Tongue (tissue), 2 donors: ENCODE measurements around the gene CHCHD6. TPM values are rescaled to one million over a fixed set of nuclear protein-coding genes. Genes with fewer than 3 reads are reported as not detected.

Source experiments
- DNase-seq: peaks from one replicate; pipeline ENCODE4 v3.0.0-alpha.2; 2015
- total RNA-seq: library from RNA; depleted of rRNA; stranded (reverse); fragments of >200 nt; gene quantifications from one replicate; pipeline ENCODE4 v1.2.3, GENCODE V29; 2014

Gene CHCHD6
- total RNA-seq, 1 donor from 2014 or later = 4.8 TPM

- DNase-seq = no peak
Observed at GRCh38 chr3:126827121-126827520, 123.1 kb downstream of the CHCHD6 start.

GRCh38 chr3:126828306-126828705 is 124.3 kb downstream of the CHCHD6 start:
- no peak for DNase-seq

- no peak for DNase-seq
Observed at GRCh38 chr3:126832933-126833332, 128.9 kb downstream of the CHCHD6 start.

GRCh38 chr3:126834596-126835471 is 130.8 kb downstream of the CHCHD6 start:
- DNase-seq = no peak

GRCh38 chr3:126835472-126836219 is 131.6 kb downstream of the CHCHD6 start:
- no peak for DNase-seq

- no peak for DNase-seq
Observed at GRCh38 chr3:126836220-126836860, 132.3 kb downstream of the CHCHD6 start.

GRCh38 chr3:126837773-126838172 is 133.7 kb downstream of the CHCHD6 start:
- no peak for DNase-seq

- no peak for DNase-seq
Observed at GRCh38 chr3:126845920-126846715, 142.1 kb downstream of the CHCHD6 start.

- DNase-seq = no peak
Observed at GRCh38 chr3:126847061-126847460, 143.0 kb downstream of the CHCHD6 start.

GRCh38 chr3:126848991-126849390 is 145.0 kb downstream of the CHCHD6 start:
- no peak for DNase-seq

GRCh38 chr3:126849768-126850167 is 145.7 kb downstream of the CHCHD6 start:
- DNase-seq = no peak

- DNase-seq = peak; percentile 72
Observed at GRCh38 chr3:126850370-126851085, 146.5 kb downstream of the CHCHD6 start.

GRCh38 chr3:126851382-126851781 is 147.3 kb downstream of the CHCHD6 start:
- no peak for DNase-seq

GRCh38 chr3:126851934-126852333 is 147.9 kb downstream of the CHCHD6 start:
- no peak for DNase-seq

- DNase-seq = no peak
Observed at GRCh38 chr3:126852511-126852910, 148.5 kb downstream of the CHCHD6 start.

- no peak for DNase-seq
Observed at GRCh38 chr3:126854666-126855065, 150.6 kb downstream of the CHCHD6 start.

GRCh38 chr3:126855374-126855773 is 151.3 kb downstream of the CHCHD6 start:
- DNase-seq = no peak

- DNase-seq = no peak
Observed at GRCh38 chr3:126857928-126858327, 153.9 kb downstream of the CHCHD6 start.

GRCh38 chr3:126858401-126858800 is 154.4 kb downstream of the CHCHD6 start:
- DNase-seq = no peak

GRCh38 chr3:126858887-126859286 is 154.8 kb downstream of the CHCHD6 start:
- DNase-seq = no peak
